Glomerular endothelial cell (primary cell): Measurements from ENCODE around the gene SLC29A1. TPM values are rescaled to one million over a fixed set of nuclear protein-coding genes. Genes with fewer than 3 reads are reported as not detected.

Experiments used
- DNase-seq: peaks from one replicate; pipeline ENCODE4 v3.0.0-alpha.2; 2011; ENCODE audit warnings: low read depth, low spot score; ENCODE audit errors: extremely low read depth
- total RNA-seq: library from RNA; depleted of rRNA; stranded (reverse); fragments of >200 nt; gene quantifications from 2 replicates; pipeline ENCODE4 v1.2.3, GENCODE V29; 2015

SLC29A1 gene
- total RNA-seq, 1 donor from 2014 or later, result 208 TPM

- no peak for DNase-seq
These were observed 54.4 kb downstream of the SLC29A1 start for GRCh38 chr6:44277763-44278162.

- no peak for DNase-seq
These were observed 54.9 kb downstream of the SLC29A1 start for GRCh38 chr6:44278315-44278714.

GRCh38 chr6:44278774-44279697 is 55.6 kb downstream of the SLC29A1 start:
- no peak for DNase-seq

Other genes starting within 250 kb of the SLC29A1 start
- 66.2 and 78.2 TPM in 2 replicates for gene MRPL14, start 96.1 kb upstream of the SLC29A1 start, total RNA-seq
- 70.1 and 80.8 TPM in 2 replicates for gene TMEM63B, start 96.0 kb upstream of the SLC29A1 start, total RNA-seq
- 3.2 and 4.1 TPM in 2 replicates for gene CAPN11, start 64.8 kb upstream of the SLC29A1 start, total RNA-seq
- gene MYMX, start 6.7 kb upstream of the SLC29A1 start, total RNA-seq, result 2.2 TPM in 1 of 2 replicates, not detected in the other
- gene HSP90AB1, start 23.5 kb downstream of the SLC29A1 start, total RNA-seq, result 1,001 and 1,125 TPM in 2 replicates
- gene SLC35B2, start 33.9 kb downstream of the SLC29A1 start, total RNA-seq, result 51.2 and 56.6 TPM in 2 replicates
- 30.5 and 56.9 TPM in 2 replicates for gene NFKBIE, start 42.0 kb downstream of the SLC29A1 start, total RNA-seq
- not detected in 2 replicates for gene TMEM151B, start 46.9 kb downstream of the SLC29A1 start, total RNA-seq
- gene AARS2, start 89.8 kb downstream of the SLC29A1 start, total RNA-seq, result 12.4 and 12.6 TPM in 2 replicates
- not detected in 2 replicates for gene SPATS1, start 119.1 kb downstream of the SLC29A1 start, total RNA-seq
- gene CDC5L, start 164.1 kb downstream of the SLC29A1 start, total RNA-seq, result 15.5 and 18.7 TPM in 2 replicates